H1 (cell line): Measurements from ENCODE around the gene TRMT61A. TPM values are rescaled to one million over a fixed set of nuclear protein-coding genes. Genes with fewer than 3 reads are reported as not detected.

Experiments used
- CBX5 ChIP-seq: fragments of 300-800, 300-1000 bp; sonication (generic); IDR thresholded peaks from 2 replicates; pipeline ENCODE4 v1.7.1; 2016; ENCODE audit warnings: antibody characterized with exemption, low read length, low read depth
- GABPA ChIP-seq: IDR thresholded peaks from 2 replicates; pipeline ENCODE4 v1.6.1; 2011; ENCODE audit warnings: mild to moderate bottlenecking, low read length, moderate library complexity, borderline replicate concordance; ENCODE audit not compliant: insufficient read depth
- NRF1 ChIP-seq: IDR thresholded peaks from 2 replicates; pipeline ENCODE4 v1.6.1; 2011; ENCODE audit warnings: mild to moderate bottlenecking, low read depth, low read length, improper control_type of control experiment
- SIRT6 ChIP-seq: IDR thresholded peaks from one replicate; pipeline ENCODE4 v1.7.1; 2012; ENCODE audit warnings: low read length, inconsistent platforms
- SUZ12 ChIP-seq: fragments of 200-600 bp; sonication (generic); IDR thresholded peaks from 2 replicates; pipeline ENCODE4 v1.6.1; 2012; ENCODE audit warnings: mild to moderate bottlenecking, inconsistent platforms, low read length, moderate library complexity, mixed read lengths
- TBP ChIP-seq: IDR thresholded peaks from 2 replicates; pipeline ENCODE4 v1.6.1; 2011; ENCODE audit warnings: low read depth, low read length, improper control_type of control experiment
- polyA plus RNA-seq, 7 experiments: library from polyadenylated mRNA; depleted of rRNA in 3 of 7; stranded (reverse) in 5 of 7; unstranded in 2 of 7; fragments of >200 nt in 5 of 7; fragments of 200-250 nt in 2 of 7; gene quantifications; 1 replicate in 5 of 7; 2 replicates in 1 of 7; 4 replicates in 1 of 7; pipeline versions ENCODE4 v1.2.1 to v1.2.3, GENCODE V29; 2011 to 2013; ENCODE audit warnings: missing spikeins in 2 of 7, mixed read lengths in 2 of 7
- total RNA-seq: library from RNA; stranded (reverse); fragmentation: NEBNext Ultra II Directional; extraction: Animal tissue kit (Norgen Biotek cat#: 25700); gene quantifications from 2 replicates; pipeline ENCODE4 v1.2.1, GENCODE V29; 2021

Gene TRMT61A
- total and polyA plus RNA-seq, 2 of the 8 experiments (the other 6 are each of a cell fraction or from before 2014, with no cell fraction given), result 15.8 to 19.0 TPM

GRCh38 chr14:103518422-103519042 lies 10.5 kb upstream of the TRMT61A start (continued):
- no peak for TF ChIP-seq SUZ12
- TF ChIP-seq CBX5, result no peak
- no peak for TF ChIP-seq SIRT6
- peak; percentile 46; the same call in 1 of the 2 replicates for TF ChIP-seq GABPA
- TF ChIP-seq NRF1, result no peak
- no peak for TF ChIP-seq TBP
